Progenitor cell of endocrine pancreas (in vitro differentiated cells): ENCODE measurements around the gene PPCDC. TPM values are rescaled to one million over a fixed set of nuclear protein-coding genes. Genes with fewer than 3 reads are reported as not detected.
A peak's percentile ranks its signal among the peaks of the same experiment; 100 is the strongest.

Experiments used
- DNase-seq: peaks from one replicate; pipeline ENCODE4 v3.0.0; 2021; ENCODE audit warnings: low spot score; ENCODE audit not compliant: unreplicated experiment
- H3K27ac Mint-ChIP-seq: 2 replicates; pipeline ENCODE4 v1.8.0; 2021; ENCODE audit warnings: mild to moderate bottlenecking, moderate library complexity, mixed read lengths
- H3K27me3 Mint-ChIP-seq: 2 replicates; pipeline ENCODE4 v1.8.0; 2021; ENCODE audit warnings: mixed read lengths
- H3K36me3 Mint-ChIP-seq: 2 replicates; pipeline ENCODE4 v1.8.0; 2022; ENCODE audit warnings: mixed read lengths; ENCODE audit not compliant: insufficient read depth
- H3K4me1 Mint-ChIP-seq: 2 replicates; pipeline ENCODE4 v1.8.0; 2021; ENCODE audit warnings: low read depth, mixed read lengths
- H3K4me3 Mint-ChIP-seq: 2 replicates; pipeline ENCODE4 v1.8.0; 2021; ENCODE audit warnings: low read depth, mild to moderate bottlenecking, moderate library complexity, mixed read lengths
- H3K9me3 Mint-ChIP-seq: 2 replicates; pipeline ENCODE4 v1.8.0; 2021; ENCODE audit warnings: low read depth, mixed read lengths
- total RNA-seq: library from RNA; stranded (reverse); gene quantifications from 2 replicates; pipeline ENCODE4 v1.2.1, GENCODE V29; 2021
- TF ChIP-seq, protein P1 (sequence below): fragments of 200-600 bp; sonication (generic); IDR thresholded peaks from one replicate; pipeline ENCODE4 v1.5.0; 2021; ENCODE audit warnings: antibody characterized with exemption, mild to moderate bottlenecking; ENCODE audit not compliant: unreplicated experiment

PPCDC gene
- total RNA-seq, 1 donor from 2014 or later = 18.0 TPM

DNA sequence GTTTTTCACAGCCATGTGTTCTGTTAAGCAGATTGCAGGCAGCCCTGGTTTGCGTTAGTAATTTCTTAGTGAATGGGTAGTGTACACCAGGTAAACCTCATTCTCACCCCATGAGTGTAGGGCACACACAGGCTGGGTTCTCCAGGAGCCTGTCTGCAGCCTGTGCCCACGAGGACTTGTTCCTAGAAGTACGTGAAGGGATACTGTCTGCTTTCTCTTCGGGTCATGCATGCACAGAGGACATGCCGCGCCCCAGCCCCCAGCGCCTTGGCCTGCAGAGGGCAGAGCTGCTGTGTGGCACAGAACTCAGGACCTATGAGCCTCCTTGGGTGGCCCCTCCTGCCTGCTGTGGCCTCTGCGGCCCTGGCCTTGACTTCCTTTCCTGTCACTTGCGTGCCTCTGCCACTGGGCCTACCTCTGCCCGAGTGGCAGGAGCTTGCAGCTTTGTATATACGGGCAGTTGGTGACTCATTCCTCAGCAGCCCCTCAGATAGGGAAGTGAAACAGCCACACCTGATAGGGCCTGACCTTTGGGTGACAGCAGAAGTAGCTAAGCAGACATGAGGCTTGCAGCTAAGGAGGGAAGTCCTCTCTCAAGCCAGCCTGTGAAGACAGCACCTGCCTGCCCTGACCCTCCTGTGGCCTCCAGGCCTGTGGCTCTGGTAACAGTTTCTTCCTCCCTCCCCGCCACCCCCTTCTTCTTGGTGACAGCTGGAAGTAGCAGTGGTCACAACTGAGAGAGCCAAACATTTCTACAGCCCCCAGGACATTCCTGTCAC lies 19.5 kb downstream of the PPCDC start:
- no peaks in the 10 kb centered on the region for H3K27me3 Mint-ChIP-seq
- TF ChIP-seq, protein P1, sequence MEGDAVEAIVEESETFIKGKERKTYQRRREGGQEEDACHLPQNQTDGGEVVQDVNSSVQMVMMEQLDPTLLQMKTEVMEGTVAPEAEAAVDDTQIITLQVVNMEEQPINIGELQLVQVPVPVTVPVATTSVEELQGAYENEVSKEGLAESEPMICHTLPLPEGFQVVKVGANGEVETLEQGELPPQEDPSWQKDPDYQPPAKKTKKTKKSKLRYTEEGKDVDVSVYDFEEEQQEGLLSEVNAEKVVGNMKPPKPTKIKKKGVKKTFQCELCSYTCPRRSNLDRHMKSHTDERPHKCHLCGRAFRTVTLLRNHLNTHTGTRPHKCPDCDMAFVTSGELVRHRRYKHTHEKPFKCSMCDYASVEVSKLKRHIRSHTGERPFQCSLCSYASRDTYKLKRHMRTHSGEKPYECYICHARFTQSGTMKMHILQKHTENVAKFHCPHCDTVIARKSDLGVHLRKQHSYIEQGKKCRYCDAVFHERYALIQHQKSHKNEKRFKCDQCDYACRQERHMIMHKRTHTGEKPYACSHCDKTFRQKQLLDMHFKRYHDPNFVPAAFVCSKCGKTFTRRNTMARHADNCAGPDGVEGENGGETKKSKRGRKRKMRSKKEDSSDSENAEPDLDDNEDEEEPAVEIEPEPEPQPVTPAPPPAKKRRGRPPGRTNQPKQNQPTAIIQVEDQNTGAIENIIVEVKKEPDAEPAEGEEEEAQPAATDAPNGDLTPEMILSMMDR = peak; percentile 57
- peaks cover 37% of the 10 kb centered on the region for H3K4me1 Mint-ChIP-seq
- no peaks in the 10 kb centered on the region for H3K9me3 Mint-ChIP-seq
- H3K27ac Mint-ChIP-seq = peak overlapping the region; percentile 86
- peak; percentile 43 for DNase-seq
- no peak overlapping the region for H3K4me3 Mint-ChIP-seq
- H3K36me3 Mint-ChIP-seq = peaks cover 3% of the 10 kb centered on the region

DNA sequence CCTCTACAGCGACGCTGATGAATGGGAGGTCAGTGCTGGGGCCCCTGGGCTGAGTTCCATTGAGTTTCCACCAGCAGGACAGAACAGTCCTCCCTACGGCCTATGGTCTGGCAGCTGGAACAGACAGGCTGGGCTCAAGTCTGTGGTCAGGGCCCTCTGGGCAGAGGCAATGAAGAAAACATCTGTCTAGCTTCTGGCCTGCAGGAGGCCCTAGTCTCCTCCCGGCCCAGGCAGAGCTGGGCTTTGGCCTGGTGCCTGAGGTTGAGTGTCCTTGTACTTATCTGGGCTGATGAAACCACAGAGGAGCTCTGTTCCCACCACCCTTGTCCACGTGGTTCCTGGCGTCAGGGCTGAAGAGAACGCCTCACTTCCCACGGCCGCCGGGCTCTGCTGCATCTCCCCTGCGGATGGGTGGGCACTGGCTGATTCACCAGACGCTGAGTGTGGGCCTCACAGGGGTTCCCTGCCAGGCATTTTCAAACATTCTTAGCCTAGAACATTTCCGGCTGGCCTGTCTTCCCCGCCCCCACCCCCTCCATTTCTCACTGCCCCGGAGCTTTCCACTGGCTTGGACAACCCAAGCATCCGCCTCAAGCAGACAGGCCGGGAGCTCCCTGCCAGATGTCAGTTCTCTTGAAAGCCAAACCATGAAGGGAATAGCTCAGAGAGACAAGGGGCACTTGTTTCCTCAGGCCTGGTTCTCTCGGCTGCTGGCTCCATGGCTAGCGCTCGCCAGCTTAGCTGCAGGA lies 20.3 kb downstream of the PPCDC start:
- peaks cover 33% of the 10 kb centered on the region for H3K4me1 Mint-ChIP-seq
- H3K4me3 Mint-ChIP-seq = no peak overlapping the region
- peaks cover 3% of the 10 kb centered on the region for H3K36me3 Mint-ChIP-seq
- no peaks in the 10 kb centered on the region for H3K9me3 Mint-ChIP-seq
- TF ChIP-seq, protein P1 = no peak
- DNase-seq = no peak
- no peaks in the 10 kb centered on the region for H3K27me3 Mint-ChIP-seq
- H3K27ac Mint-ChIP-seq = peak overlapping the region; percentile 86

DNA sequence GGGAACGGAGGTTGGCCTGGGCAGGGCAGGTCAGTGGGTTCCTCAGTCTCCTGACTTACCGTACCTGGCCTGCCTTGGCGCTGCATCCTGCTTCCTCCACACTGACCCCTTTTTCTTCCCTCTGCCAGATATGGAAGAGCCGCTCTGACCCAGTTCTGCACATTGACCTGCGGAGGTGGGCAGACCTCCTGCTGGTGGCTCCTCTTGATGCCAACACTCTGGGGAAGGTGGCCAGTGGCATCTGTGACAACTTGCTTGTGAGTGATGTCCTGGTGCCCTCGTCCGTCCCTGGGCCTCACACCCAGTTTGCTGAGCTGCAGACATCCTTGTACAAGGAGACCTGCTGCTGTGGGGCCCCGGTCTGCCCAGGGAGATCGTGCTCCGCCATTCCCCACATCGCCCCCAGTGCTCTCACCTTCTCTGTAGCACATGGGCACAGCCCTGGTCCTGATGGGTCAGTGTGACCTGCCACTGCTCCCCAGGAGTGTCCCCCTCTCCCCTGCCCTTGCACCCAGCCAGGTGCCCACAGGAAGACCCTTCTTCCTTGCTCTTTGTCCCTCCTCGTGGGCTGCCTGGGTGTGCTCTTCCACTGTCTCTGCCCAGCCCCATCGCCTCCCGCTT lies 21.0 kb downstream of the PPCDC start:
- H3K36me3 Mint-ChIP-seq = peaks cover 3% of the 10 kb centered on the region
- TF ChIP-seq, protein P1 = no peak
- H3K27ac Mint-ChIP-seq = peak overlapping the region; percentile 83
- H3K27me3 Mint-ChIP-seq = no peaks in the 10 kb centered on the region
- peaks cover 26% of the 10 kb centered on the region for H3K4me1 Mint-ChIP-seq
- no peak overlapping the region for H3K4me3 Mint-ChIP-seq
- DNase-seq = no peak
- no peaks in the 10 kb centered on the region for H3K9me3 Mint-ChIP-seq

DNA sequence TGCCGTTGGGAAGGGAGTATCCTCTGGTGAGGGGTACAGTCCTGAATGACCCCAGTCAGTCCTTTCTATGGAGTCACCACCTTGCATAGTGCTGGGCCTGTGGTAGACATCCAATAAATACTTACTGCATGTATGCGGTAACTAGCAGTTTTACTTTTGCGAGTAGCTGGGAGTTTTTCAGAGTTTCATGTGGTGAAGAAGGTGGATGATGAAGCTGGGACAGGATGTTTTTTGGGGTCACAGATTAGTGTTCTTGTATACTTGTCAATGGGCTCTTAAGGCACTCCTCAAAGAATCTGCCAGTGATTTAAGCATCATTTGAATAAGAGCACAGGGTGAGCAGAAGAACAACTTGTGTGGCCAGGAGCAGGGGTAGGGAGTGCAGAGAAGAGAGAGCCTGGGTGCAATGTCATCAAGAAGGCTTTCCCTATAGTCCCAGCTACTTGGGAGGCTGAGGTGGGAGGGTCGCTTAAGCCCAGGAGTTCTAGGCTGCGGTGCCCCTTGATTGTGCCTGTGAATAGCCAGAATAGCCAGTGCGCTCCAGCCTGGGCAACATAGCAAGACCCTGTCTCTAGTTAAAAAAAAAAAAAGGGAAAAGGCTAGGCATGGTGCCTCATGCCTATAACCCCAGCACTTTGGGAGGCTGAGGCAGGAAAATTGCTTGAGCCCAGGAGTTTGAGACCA lies 22.1 kb downstream of the PPCDC start:
- no peak for DNase-seq
- H3K9me3 Mint-ChIP-seq = no peaks in the 10 kb centered on the region
- H3K4me1 Mint-ChIP-seq = peaks cover 23% of the 10 kb centered on the region
- TF ChIP-seq, protein P1 = no peak
- H3K27ac Mint-ChIP-seq = no peak overlapping the region
- H3K27me3 Mint-ChIP-seq = no peaks in the 10 kb centered on the region
- H3K36me3 Mint-ChIP-seq = peaks cover 3% of the 10 kb centered on the region
- no peak overlapping the region for H3K4me3 Mint-ChIP-seq

DNA sequence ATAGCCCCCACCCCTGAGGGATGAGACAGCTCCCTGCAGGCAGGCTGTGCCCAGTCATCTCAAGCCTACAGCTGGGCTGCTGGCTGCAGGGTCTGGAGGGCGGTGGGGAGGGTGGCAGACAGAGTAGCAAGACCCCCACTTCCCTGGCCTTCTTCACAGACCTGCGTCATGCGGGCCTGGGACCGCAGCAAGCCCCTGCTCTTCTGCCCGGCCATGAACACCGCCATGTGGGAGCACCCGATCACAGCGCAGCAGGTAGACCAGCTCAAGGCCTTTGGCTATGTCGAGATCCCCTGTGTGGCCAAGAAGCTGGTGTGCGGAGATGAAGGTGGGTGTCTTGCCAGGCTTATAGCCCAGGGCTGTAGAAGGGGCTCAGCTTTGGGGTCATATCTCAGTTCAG lies 25.0 kb downstream of the PPCDC start:
- TF ChIP-seq, protein P1 = no peak
- Mint-ChIP-seq H3K9me3 (no peaks in the 10 kb centered on the region), H3K27ac (no peak overlapping the region), H3K36me3 (peaks cover 2% of the 10 kb centered on the region), H3K27me3 (no peaks in the 10 kb centered on the region), H3K4me3 (no peak overlapping the region), H3K4me1 (peaks cover 13% of the 10 kb centered on the region)
- no peak for DNase-seq
